ENCODE results near the gene TRAPPC3.
"Not testable (repeated sequence)": the region's sequence is repeated elsewhere in the genome, so short reads cannot be mapped to it uniquely, and the experiment has no call there.

The TRAPPC3 gene

GRCh38 chr1:36158827-36159252 lies 9.6 kb upstream of the TRAPPC3 start:
- peaks cover 73% of the 10 kb centered on the region for H3K4me1 Mint-ChIP-seq
- ATAC-seq, H3K4me3 Mint-ChIP-seq, H3K36me3 Mint-ChIP-seq, H3K9me3 Mint-ChIP-seq, H3K27me3 Mint-ChIP-seq: not testable (repeated sequence)
- peak overlapping the region; percentile 94 for H3K27ac Mint-ChIP-seq

- Mint-ChIP-seq H3K27me3 (no peaks in the 10 kb centered on the region), H3K4me3 (peak overlapping the region; percentile 96), H3K27ac (peak overlapping the region; percentile 99), H3K9me3 (no peaks in the 10 kb centered on the region), H3K4me1 (peaks cover 79% of the 10 kb centered on the region), H3K36me3 (no peaks in the 10 kb centered on the region)
- ATAC-seq = no peak
Observed at GRCh38 chr1:36157973-36158826, 8.9 kb upstream of the TRAPPC3 start.

- Mint-ChIP-seq H3K9me3 (no peaks in the 10 kb centered on the region), H3K4me1 (peaks cover 80% of the 10 kb centered on the region), H3K36me3 (no peaks in the 10 kb centered on the region), H3K27me3 (no peaks in the 10 kb centered on the region), H3K27ac (peak overlapping the region; percentile 99), H3K4me3 (peak overlapping the region; percentile 96)
- no peak for ATAC-seq
Observed at GRCh38 chr1:36157115-36157903, 8.0 kb upstream of the TRAPPC3 start.

- peak; percentile 10 for ATAC-seq
- no peaks in the 10 kb centered on the region for H3K9me3 Mint-ChIP-seq
- H3K4me1 Mint-ChIP-seq = peaks cover 80% of the 10 kb centered on the region
Observed at GRCh38 chr1:36156329-36157114, 7.2 kb upstream of the TRAPPC3 start.

GRCh38 chr1:36155408-36156328 lies 6.4 kb upstream of the TRAPPC3 start, which contains the start of gene MAP7D1:
Gene MAP7D1, plus strand, starts transcription at chr1:36156160. Its CDS starts 258 bp downstream, at chr1:36156418.
- Mint-ChIP-seq H3K4me1 (peaks cover 80% of the 10 kb centered on the region), H3K9me3 (no peaks in the 10 kb centered on the region), H3K36me3 (no peaks in the 10 kb centered on the region), H3K27ac (peak within 1 kb of the TSS; percentile 99), H3K27me3 (no peaks in the 10 kb centered on the region), H3K4me3 (peak within 1 kb of the TSS; percentile 96)
- peak; percentile 91 for ATAC-seq

More at GRCh38 chr1:36156329-36157114, 7.2 kb upstream of the TRAPPC3 start:
- Mint-ChIP-seq H3K27ac (peak overlapping the region; percentile 99), H3K36me3 (no peaks in the 10 kb centered on the region), H3K27me3 (no peaks in the 10 kb centered on the region), H3K4me3 (peak overlapping the region; percentile 96)

- Mint-ChIP-seq H3K4me1 (peaks cover 80% of the 10 kb centered on the region), H3K27me3 (no peaks in the 10 kb centered on the region), H3K27ac (peak overlapping the region; percentile 99), H3K9me3 (no peaks in the 10 kb centered on the region), H3K36me3 (no peaks in the 10 kb centered on the region), H3K4me3 (peak overlapping the region; percentile 87)
- no peak for ATAC-seq
Observed at GRCh38 chr1:36154765-36155407, 5.6 kb upstream of the TRAPPC3 start.

GRCh38 chr1:36154335-36154734 lies 5.0 kb upstream of the TRAPPC3 start:
- H3K27ac Mint-ChIP-seq = peak overlapping the region; percentile 99
- no peaks in the 10 kb centered on the region for H3K36me3 Mint-ChIP-seq
- peak overlapping the region; percentile 87 for H3K4me3 Mint-ChIP-seq
- H3K9me3 Mint-ChIP-seq = no peaks in the 10 kb centered on the region
- ATAC-seq = no peak
- peaks cover 79% of the 10 kb centered on the region for H3K4me1 Mint-ChIP-seq
- no peaks in the 10 kb centered on the region for H3K27me3 Mint-ChIP-seq

GRCh38 chr1:36153476-36153875 lies 4.2 kb upstream of the TRAPPC3 start:
- H3K27me3 Mint-ChIP-seq = no peaks in the 10 kb centered on the region
- no peaks in the 10 kb centered on the region for H3K36me3 Mint-ChIP-seq
- H3K4me3 Mint-ChIP-seq = no peak overlapping the region
- no peaks in the 10 kb centered on the region for H3K9me3 Mint-ChIP-seq
- H3K4me1 Mint-ChIP-seq = peaks cover 73% of the 10 kb centered on the region
- H3K27ac Mint-ChIP-seq = peak overlapping the region; percentile 94
- no peak for ATAC-seq

- Mint-ChIP-seq H3K4me1 (peaks cover 71% of the 10 kb centered on the region), H3K27me3 (no peaks in the 10 kb centered on the region), H3K4me3 (peak overlapping the region; percentile 36), H3K27ac (peak overlapping the region; percentile 94), H3K9me3 (no peaks in the 10 kb centered on the region), H3K36me3 (no peaks in the 10 kb centered on the region)
- ATAC-seq = no peak
Observed at GRCh38 chr1:36151845-36152203, 2.5 kb upstream of the TRAPPC3 start.

GRCh38 chr1:36151134-36151844 lies 2.0 kb upstream of the TRAPPC3 start:
- peak overlapping the region; percentile 96 for H3K4me3 Mint-ChIP-seq
- H3K36me3 Mint-ChIP-seq = no peaks in the 10 kb centered on the region
- H3K27me3 Mint-ChIP-seq = no peaks in the 10 kb centered on the region
- H3K27ac Mint-ChIP-seq = peak overlapping the region; percentile 94
- no peaks in the 10 kb centered on the region for H3K9me3 Mint-ChIP-seq
- H3K4me1 Mint-ChIP-seq = peaks cover 73% of the 10 kb centered on the region
- ATAC-seq = no peak

- Mint-ChIP-seq H3K9me3 (no peaks in the 10 kb centered on the region), H3K4me3 (peak overlapping the region; percentile 96), H3K36me3 (no peaks in the 10 kb centered on the region), H3K27me3 (no peaks in the 10 kb centered on the region), H3K27ac (peak overlapping the region; percentile 94), H3K4me1 (peaks cover 73% of the 10 kb centered on the region)
- ATAC-seq = peak; percentile 77
Observed at GRCh38 chr1:36150296-36151133, 1.2 kb upstream of the TRAPPC3 start.

- ATAC-seq = no peak
- peaks cover 67% of the 10 kb centered on the region for H3K4me1 Mint-ChIP-seq
- no peaks in the 10 kb centered on the region for H3K27me3 Mint-ChIP-seq
- H3K4me3 Mint-ChIP-seq = peak overlapping the region; percentile 96
- H3K9me3 Mint-ChIP-seq = no peaks in the 10 kb centered on the region
- no peaks in the 10 kb centered on the region for H3K36me3 Mint-ChIP-seq
- H3K27ac Mint-ChIP-seq = peak overlapping the region; percentile 94
Observed at GRCh38 chr1:36149973-36150295, 648 bp upstream of the TRAPPC3 start.

- H3K27ac Mint-ChIP-seq = peak overlapping the region; percentile 94
- ATAC-seq = no peak
- H3K4me1 Mint-ChIP-seq = peaks cover 64% of the 10 kb centered on the region
- H3K9me3 Mint-ChIP-seq = no peaks in the 10 kb centered on the region
- no peaks in the 10 kb centered on the region for H3K27me3 Mint-ChIP-seq
- no peaks in the 10 kb centered on the region for H3K36me3 Mint-ChIP-seq
- H3K4me3 Mint-ChIP-seq = peak overlapping the region; percentile 96
Observed at GRCh38 chr1:36148821-36149236, 457 bp downstream of the TRAPPC3 start.
